TTC549 (cell line): ENCODE measurements around the gene LRP10.

Experiments used
- FAIRE-seq: peaks from 2 replicates; lab custom pipeline; 2012; peaks lifted over from hg19 to GRCh38; lab: Jason Lieb, UNC

LRP10 gene

GRCh38 chr14:22923746-22924145, 52.2 kb downstream of the LRP10 start:
- no peak for FAIRE-seq

DNA sequence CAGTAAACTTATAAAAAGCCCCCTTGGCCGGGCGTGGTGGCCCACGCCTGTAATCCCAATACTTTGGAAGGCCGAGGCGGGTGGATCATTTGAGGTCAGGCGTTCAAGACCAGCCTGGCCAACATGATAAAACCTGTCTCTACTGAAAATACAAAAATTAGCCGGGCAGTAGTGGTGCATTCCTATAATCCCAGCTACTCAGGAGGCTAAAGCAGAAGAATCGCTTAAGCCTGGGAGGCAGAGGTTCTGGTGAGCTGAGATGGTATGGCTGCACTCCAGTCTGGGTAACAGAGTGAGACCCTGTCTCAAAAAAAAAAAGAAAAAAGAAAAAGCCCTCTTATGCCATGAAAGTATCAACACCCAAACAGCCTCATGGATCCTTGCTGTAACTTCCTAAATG, 54.0 kb downstream of the LRP10 start:
- no peak for FAIRE-seq

GRCh38 chr14:22926316-22926715, 54.8 kb downstream of the LRP10 start:
- no peak for FAIRE-seq

DNA sequence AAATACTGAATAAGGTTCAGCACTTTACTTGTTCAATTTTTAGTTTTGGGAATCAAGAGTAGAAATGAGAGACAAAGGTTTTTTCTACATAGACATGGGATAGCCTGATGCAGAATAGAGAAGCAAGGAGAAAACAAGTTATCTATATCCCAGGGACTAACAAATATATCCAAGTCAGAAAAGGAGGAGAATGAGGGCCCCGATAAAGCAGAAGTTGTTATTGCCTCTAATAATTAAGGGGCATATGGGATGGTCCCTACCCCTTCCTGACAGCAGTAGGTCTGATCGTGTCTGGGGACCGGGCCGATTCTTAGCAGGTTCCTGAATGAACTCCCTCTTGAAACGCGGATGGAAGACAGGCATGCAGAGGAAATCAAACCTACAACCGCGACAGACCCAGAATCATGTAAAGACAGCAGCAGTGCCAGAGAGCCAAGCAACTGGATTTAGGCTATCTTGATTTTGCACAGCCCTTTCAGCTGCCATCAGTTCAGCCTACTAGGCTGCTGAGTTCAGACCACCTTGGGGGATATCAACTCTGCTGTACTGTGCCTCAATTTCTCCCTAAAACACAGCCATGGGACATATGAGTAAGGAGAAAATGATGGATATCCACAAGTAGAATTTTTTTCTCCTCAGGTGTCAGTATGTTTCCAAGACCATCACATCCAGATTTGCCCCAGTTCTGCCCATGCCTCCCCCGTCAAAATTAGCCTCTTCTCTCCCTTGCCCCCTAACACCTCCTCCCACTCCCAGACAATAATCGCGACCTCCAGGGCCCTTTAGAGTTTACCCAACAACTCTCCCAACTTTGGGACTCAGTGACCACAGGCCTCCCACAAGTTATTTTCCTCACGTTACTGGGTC, 56.9 kb downstream of the LRP10 start:
- FAIRE-seq = no peak

DNA sequence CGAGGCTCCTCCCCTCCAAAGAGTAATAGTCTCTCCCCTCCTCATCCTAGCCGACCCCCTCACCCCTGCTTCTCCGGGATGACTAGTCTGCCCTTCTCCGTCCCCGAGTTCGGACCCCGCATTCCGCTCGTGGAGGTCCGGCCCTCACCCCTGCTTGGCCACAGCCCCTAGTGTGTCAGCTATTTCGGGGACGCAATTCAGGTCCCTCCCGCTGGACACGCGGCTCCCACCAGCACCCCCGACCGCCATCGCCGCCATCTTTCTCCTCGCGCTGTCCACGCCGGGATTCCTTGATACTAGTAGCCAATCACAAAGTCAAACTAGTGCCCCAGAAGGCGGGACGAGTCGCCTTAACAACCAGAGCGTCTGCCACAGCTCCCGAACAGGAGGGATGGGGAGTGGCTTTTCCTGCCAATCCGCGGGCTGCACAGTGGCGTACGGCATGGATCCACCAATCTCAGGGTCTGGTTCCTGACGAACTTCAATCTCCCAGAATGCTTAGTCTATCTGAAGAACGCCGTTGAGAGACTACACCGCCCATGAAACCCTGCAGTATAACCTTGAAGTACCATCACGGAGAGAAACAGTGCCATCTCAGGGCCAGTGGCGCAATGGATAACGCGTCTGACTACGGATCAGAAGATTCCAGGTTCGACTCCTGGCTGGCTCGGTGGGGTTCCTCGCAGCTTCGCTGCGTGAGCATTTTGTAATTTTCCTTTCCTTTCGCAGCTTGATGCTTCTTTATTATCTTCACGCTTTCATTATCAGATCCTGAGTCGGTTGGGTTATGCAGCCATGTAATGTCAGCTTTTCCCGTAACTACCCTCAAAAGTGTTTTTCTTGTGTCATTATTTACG, 57.8 kb downstream of the LRP10 start, which contains the start of gene PRMT5:
TSS of gene PRMT5 (minus strand) at position 273 of the 857 bp plus-strand sequence. CDS start at position 258, 15 bp downstream.
- peak; percentile 94 for FAIRE-seq

DNA sequence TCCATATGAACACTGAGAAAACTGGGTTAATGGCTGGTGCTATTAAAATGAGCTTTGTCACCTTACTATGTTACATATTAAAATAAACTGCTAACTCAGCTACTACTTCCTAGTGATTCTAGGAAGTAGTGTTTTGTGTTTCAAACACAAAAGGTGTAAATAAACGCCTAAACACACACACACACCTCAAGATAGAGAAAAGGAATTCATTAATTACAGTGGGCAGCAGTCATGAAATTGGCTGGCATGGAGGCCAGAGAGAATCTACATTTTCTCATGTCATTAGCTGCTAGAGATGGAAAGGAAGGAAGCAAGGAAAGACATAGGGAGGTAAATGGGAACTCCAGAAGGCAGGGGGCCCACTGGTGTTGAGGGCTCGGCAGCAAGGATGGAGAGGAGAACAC, 58.4 kb downstream of the LRP10 start:
- no peak for FAIRE-seq
